Activated CD4-positive, alpha-beta T cell treated with anti-CD3 and anti-CD28 coated beads, Interleukin-2, amount 50 U/mL, for 24 hours (primary cell): ENCODE results near the gene RAB40A.
A peak's percentile ranks its signal among the peaks of the same experiment; 100 is the strongest.

Experiments used
- DNase-seq, 2 donors: peaks; one replicate each; pipeline ENCODE4 v3.0.0-alpha.2; 2020; ENCODE audit warnings: low read depth in 1 of 2, low spot score in 1 of 2

RAB40A gene, protein sequence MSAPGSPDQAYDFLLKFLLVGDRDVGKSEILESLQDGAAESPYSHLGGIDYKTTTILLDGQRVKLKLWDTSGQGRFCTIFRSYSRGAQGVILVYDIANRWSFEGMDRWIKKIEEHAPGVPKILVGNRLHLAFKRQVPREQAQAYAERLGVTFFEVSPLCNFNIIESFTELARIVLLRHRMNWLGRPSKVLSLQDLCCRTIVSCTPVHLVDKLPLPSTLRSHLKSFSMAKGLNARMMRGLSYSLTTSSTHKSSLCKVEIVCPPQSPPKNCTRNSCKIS

DNA sequence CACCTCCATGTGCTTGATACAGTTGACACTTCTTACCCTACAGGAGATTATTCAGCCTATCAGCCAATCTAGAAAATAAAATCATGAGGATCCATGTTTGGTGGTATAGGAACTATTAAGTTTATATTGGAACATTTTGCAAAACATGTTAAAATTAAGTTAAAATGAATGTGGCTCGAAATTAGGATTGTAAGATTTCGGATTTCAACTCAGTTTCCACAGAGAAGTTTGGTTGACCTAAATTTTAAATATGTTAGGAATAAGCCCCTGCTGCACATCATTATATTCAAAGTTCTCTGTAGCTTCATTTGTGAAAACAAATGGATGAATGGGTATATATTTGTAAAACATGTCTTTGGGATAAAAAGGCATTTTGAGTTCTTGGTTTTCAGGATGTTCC, at the start of gene RAB40A:
TSS of gene RAB40A (minus strand) at position 101 of the 400 bp plus-strand sequence. CDS start 18,733 bp downstream, outside the sequence.
- DNase-seq, result no peak

DNA sequence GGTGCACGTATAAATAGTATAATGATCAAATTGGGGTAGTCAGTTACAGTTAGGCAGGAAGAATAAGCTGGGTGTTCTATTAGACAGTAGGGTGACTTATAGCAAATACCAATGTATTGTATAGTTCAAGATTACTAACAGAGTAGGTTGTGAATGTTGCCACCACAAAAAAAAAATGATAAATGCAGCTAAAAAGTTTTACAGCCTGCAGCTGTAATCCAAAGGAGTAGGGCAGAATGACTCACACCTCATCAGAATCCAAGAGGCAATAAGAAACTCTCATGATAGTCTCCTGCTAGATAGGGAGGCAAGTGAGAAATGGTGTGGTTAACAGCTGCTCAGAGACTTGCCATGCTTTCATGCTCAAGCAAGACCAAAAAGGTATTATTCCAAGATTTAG, 46.5 kb upstream of the RAB40A start:
- DNase-seq, result no peak

DNA sequence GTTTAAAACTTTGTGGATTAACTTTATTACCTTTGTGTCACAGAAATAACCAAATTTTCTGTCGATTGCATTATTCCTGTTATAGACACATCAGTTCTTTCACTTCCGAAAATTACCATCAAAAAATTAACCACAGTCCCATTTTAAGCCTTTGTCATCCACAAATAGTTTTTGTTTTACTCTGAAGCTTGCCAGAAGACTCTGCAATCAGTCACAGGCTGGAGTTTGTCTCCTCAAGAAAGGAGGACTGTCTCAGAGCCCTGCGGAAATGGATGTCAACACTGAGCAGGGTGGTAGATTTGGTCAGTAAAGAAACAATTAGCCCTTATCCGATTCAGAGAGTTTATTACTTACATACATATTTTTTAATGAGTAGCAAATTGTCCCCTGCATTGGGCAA, 45.9 kb upstream of the RAB40A start:
- no peak for DNase-seq

DNA sequence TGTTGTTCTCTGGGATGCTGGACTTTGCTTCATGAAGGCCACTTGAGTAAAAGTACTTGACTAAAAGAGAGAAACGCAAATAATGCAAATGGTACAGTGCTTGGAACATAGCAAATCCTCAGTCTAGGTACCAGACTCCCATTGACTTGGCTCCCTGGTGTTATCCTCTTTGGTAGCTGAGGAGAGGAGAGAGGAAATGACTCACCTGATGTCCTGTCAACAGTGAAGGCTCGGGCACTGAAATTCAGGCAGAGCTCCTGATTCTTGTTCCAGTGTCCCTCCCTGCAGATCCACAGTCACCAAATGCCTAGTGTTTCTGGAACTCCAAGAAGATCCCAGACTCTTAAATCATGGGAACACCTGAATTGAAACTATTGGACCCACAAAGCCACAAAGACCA, 43.5 kb upstream of the RAB40A start:
- DNase-seq, result no peak

DNA sequence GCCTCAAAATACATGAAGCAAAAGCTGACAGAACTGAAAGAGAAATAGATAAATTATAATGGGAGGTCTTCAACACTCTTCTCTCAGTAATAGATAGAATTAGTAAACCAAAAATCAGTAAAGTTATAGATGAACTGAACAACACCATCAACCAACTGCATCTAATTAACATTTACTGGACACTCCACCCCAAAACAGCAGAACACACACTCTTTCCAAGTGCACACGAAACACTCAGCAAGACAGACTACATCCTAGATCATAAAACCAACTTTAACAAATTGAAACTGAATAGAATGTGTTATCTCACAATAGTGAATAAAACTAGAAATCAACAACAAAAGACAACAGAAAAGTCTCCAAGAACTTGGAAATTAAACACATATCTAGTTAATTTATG, 41.0 kb upstream of the RAB40A start:
- no peak for DNase-seq

DNA sequence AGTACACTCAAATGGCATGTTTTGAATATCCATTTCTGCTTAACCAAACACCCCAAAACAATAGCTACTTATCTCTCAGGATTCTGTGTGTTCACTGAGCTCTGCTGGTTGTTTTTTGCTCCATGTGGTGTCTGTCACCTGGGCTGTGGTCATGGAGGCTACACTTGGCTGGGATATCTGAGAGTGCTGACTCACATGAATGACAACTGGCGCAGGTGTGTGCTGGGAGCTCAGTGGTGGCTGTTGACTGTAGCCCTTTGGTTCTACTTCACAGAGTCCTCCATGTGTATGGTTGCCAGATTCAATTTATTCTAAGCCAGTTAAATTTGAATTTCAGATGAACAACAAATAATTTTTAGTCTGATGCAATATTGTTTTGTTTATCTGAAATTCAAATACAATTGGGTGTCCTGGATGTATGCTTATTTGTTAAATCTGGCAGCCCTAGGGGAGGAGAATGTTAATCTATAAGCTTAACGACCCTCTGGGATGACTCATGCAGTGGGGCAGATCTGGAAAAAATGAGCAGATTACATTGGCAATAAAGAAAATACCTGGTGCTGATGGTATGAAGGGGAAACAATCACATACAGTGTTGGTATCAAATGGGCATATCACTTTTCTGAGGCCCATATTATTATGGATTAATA, 37.8 kb upstream of the RAB40A start:
- DNase-seq, result no peak

DNA sequence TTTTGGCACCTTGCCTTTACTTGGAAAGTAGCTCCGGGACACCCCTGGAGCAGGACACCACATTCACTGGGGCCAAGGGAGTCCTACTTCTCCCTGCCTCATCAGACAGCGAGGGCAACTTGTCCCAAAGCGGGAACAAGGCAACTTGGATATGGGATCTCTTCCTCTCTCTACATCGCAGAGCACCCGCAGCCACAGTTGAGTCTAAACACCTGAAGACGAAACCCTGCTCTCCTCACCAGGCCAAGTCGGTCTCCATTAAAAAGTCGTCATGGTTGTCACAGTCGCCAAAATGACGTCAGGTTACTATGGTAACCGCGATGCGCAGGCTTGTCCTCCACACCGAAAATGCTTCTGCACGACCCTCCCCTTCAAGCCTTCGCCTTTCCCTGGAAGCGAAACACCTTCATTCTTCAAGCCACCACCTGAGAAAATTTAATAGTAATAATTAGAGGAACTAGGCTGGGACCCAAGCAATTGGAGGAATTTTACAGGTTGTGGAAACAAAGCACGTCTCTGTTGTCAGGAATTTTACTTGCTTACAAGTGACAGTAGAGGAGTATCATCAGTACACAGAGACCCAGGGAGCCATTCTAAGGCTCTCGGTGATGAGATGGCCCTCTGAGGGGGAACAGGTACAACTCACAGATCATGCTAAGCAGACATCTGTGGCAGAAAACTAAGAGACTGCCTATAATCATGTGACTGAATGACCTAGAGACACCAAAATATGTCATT, 35.6 kb upstream of the RAB40A start:
- DNase-seq, result peak; percentile 32 to 53

DNA sequence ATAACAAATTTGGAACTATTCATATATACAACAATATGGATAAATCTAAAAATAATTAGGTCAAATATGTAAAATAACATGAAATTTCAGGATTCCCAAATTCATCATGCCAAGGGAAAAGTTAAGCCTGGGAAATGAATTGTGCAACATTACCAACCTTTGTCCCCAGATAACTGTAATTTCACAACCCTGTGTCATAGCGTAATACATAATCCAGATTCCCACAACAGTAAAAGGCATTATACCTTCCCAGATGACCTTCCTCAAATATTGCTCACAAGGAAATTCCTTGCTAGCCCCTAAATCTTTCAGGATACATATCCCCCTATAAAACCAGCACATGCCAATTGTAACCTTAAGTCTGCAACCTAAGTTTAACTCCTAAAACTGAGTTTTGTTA, 32.9 kb upstream of the RAB40A start:
- DNase-seq, result no peak

DNA sequence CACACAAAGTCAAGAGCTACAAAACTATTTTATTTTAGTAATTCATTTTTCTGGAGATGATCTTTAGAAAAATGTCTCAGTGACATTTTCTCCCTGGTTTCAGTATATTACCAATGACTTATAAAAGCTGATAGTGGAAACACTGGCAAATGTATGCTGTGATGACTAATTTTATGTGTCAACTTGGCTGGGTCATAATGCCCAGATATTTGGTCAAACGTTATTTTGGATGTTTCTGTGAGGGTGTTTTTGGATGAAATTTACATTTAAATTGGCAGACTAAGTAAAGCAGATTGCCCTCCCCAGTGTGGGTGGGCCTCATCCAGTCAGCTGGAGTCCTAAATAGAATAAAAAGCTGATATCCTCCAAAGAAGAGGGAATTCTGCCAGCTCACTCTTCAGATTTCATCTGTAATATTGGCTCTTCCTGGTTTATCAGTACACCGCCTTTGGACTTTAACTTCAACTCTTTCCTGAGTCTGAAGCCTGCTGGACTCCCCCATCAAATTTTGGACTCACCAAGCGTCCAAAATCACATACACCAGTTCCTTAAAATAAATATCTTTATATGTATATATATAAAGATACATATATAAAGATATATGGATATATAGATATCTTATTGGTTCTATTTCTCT, 31.2 kb upstream of the RAB40A start:
- no peak for DNase-seq

DNA sequence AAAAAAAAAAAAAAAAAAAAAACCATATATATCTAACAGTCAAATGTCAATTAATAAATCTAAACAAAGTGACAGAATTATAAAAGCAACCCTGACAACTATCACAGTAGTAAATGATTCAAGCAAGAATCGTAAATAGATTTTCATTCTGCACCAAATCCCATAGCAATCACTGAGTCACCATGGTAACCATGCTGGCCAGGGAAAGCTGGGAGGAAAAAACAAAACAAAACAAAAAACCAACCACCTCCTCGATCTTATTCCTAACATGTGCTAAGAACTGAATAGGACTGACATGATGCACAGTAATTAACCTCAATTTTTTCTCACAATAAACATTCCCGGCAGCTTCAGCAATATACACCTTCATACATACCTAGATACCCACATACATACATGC, 30.6 kb upstream of the RAB40A start:
- DNase-seq, result no peak

DNA sequence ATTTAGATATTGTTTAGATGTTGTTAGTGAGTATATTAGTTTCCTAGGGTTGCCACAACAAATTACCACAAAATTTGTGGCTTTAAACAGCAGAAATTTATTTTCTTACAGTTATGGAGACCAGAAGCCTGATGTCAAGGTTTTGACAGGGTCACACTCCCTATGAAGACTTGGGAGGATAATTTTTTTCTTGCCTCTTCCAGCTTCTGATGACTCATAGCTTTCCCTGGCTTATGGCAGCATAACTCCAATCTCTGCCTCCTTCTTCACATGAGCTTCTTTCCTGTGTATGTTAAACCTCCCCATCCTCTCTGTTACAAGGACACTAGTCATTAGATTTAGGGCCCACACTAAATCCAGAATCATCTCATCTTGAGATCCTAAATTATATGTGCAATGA, 20.9 kb upstream of the RAB40A start:
- DNase-seq, result no peak

DNA sequence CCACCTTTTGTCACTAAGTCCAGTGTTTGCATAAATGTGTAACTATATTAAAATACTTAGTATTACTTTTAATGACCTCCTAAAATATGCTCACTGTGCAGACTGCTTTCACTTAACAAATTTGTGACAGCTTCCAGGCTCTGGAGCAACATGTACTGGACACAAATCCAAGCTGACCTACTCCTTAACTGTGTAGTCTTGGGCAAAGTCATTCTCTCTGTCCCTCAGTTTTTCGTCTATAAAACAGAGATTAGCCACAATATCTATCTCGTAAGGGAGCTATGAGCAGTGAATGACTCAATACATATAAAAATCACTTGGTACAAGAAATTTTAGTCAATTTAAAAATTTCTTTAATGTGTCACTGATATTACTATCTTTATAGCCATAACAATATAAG, 20.4 kb upstream of the RAB40A start:
- no peak for DNase-seq

DNA sequence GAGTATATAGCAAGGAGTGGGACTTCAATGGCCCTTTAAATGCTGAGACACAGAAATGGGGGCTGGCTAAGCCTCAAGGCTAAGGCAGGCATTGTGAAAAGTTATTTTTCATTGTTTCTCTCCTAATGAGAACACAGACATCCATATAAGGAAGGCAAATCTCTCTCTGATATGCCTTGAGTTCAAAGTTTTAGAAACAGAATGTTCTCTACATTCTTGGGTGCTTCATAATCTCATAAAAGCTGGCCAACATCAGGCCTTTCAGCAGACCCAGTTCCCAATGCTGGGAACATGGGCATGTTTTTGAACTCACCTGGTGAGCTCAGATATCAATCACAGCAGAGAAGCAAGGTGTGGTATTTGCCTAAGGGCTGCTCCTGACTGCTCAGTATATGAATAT, 19.4 kb upstream of the RAB40A start:
- DNase-seq, result no peak

DNA sequence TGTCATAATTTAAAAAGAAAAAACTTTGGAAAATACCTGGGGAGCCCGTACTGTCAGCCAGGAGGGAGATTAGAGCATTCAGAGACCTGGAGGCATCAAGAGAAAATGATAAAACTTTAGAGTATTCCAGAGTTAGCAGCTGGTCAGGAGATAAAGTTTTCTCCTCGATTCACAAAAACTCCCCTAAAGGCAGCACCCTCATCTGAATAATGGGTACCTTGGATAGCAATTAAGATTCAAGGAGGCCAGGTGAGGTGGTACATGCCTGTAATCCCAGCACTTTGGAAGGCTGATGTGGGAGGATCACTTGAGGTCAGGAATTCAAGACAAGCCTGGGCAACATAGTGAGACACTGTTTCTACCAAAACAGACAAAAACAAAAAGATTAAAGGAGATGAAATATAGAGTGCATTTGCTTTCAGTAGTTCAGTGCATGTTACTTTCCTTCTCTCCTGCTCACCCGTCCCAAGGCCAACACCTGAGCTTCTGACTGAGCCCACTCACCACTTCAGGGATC, 18.6 kb upstream of the RAB40A start:
- no peak for DNase-seq

DNA sequence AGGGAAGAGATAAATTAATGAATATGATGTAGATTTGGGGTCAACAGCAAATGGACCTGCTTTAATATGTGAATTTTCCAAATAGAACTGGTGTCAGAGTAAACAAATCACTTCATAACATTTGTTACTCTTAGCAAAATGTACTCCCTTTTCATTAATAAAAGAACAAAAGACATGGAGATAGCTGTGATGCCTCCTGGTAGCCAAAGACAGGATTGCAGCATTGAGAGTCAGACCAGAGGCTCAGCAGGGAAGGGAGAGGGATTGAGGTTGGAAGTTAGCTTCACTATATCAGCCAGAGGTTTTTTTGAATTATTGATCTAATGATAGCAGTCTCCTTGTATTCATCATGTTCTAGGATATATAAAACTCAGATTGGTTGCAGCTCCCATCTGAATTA, 17.4 kb upstream of the RAB40A start:
- no peak for DNase-seq

DNA sequence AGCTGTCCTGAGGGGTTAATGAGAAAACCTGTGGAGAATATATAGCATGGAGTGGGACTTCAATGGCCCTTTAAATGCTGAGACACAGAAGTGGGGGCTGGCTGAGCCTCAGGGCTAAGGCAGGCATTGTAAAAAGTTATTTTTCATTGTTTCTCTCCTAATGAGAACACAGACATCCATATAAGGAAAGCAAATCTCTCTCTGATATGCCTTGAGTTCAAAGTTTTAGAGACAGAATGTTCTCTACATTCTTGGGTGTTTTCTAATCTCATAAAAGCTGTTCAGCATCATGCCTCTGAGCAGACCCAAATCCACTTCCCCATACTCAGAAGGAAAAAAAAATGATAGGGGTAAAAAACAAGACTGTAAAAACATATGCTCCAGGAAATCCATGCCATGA, 16.8 kb upstream of the RAB40A start:
- no peak for DNase-seq

DNA sequence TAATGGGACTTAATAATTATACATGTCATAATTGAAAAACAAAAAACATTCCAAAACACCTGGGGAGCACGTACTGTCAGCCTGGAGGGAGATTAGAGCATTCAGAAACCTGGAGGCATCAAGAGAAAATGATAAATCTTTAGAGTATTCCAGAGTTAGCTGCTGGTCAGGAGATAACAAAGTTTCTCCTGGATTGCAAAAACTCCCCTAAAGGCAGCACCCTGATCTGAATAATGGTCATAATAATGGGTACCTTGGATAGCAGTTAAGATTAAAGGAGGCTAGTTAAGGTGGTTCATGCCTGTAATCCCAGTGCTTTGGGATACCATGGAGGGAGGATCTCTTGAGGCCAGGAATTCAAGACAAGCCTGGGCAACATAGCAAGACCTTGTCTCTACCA, 15.9 kb upstream of the RAB40A start:
- DNase-seq, result no peak

DNA sequence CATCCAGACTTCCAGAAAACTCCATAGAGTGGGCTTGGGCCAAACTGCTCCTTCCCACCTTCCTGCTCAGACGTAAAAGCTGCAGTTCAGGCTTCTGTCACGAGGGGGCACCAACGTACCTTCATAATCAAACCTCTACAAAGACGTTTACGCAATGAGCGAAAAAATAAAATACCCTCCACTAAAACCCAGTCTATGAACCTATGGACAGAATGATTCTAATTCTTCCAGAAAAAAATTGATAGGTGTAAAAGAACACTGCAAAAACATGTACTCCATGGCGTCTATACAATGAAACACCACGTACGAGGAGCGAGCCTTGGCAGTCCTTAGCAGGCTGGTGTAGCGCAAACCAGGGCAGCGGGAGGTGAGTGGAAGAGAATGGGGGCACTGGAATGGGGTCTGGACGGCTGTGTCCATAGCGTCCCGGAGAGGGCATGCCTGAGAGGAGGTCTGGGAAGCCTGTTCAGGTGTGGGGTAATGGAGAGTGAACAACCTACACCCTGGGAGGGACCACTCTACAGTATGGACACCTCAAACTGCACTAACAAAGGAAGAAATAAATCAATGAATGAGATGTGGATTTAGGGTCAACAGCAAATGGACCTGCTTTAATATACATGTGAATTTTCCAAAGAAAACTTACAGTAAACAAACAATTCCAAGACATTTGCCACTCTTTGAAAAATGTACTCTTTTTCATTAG, 14.4 kb upstream of the RAB40A start:
- DNase-seq, result peak; percentile 44 to 54

DNA sequence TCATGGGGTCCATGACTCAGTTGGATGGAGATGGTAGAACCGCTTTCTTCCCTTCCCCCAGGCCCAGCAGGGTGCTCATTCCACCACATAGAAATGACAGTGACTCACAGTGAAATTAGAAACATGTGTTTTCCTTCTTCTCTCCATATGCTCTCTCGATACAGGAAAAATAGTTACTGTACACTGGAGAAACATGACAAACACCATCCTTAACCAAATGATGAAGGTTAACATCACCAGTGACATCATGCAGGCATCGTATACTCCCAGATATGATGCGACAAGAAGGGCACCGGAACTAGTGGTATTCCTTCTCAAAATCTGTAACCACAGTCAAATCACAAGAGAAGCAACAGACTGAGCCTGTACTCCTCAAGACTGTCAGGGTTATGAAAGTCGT, 11.7 kb upstream of the RAB40A start:
- DNase-seq, result no peak

DNA sequence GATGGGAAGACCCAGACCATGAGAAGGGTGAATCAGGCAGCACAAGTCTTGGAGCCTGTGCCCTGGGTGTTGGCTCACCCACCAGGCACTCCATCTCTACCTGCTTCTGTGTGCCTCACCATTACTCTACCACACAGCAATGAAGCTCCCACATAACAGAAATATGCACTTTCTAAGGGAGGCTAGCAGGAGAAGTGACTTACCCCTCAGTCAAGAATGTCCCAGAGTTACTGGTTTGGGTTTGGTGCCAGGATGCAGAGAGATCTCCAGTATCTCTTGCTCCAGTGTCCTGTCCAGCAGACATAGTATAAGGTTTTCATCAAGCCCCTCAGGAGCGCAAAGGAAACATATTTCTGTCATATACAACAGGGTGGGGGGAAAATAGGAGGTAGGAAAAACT, 11.3 kb upstream of the RAB40A start:
- DNase-seq, result no peak

DNA sequence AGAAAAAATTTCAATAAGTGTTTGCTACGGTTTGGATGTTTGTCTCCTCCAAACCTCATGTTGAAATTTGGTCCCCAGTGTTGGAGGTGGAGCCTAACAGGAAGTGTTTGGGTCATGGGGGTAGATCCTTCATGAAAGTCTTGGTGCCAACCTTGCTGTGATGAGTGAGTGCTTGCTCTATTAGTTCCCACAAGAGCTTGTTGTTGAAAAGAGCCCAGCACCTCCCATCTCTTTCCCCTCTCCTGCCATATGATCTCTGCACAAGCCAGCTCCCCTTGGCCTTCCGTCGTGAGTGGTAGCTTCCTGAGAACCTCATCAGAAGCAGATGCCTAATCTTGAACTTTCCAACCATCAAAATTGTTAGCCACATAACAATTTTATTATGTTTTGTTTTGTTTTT, 10.3 kb upstream of the RAB40A start:
- no peak for DNase-seq
